Femur (tissue), 1 donor: ENCODE measurements around the gene EME1.
A peak's percentile ranks its signal among the peaks of the same experiment; 100 is the strongest.

Experiments
- DNase-seq: peaks from one replicate; pipeline ENCODE4 v3.0.0-alpha.2; 2017

Gene EME1

DNA sequence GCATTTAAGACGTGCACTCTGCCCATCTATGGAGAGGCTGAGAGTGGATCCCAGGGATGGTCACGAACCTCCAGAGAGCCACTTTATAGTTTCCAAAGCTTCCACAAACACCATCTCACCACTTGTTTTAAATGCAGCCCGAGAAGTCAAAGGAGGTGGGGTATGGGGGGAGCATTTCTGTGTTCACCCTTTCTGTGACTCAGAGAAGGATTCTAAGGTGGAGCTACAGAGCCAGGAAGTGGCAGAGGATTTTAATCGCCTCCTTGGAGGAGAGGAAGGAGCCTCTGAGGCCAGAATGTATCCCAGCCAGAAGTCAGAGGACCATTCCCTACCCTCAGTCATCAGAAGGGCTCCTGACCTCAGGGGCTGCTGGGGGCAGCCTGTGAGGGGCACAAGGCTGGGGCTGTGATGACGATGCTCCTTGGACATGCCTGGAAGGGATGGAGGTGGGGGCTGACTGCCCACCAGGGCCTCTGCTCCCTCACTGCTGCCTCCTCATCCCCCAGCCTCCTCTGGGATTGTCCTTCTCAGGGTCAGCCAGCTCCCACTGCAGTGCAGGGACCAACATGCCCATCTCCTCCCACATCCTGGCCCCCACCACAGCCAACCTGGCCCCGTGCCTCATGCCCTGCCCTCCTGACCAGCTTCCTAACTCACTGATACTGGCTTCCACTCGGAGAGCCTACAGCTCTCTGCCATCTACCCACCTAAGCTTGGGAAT lies 24.3 kb upstream of the EME1 start:
- no peak for DNase-seq

DNA sequence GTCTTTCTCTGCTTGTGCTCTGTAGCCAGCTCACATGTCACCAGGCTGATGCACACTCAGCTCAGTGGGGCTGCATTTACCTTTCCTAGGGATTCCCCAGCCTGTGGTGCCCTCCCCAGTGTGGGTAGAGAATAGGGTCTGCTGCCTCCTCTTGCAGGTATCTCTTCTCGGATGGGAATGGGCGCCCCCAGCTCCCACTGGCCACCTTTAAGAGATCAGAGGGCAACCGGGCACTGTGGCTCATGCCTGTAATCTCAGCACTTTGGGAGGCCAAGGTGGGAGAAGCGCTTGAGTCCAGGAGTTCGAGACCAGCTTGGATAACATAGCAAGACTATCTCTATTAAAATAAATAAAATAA lies 23.8 kb upstream of the EME1 start:
- peak; percentile 12 for DNase-seq

DNA sequence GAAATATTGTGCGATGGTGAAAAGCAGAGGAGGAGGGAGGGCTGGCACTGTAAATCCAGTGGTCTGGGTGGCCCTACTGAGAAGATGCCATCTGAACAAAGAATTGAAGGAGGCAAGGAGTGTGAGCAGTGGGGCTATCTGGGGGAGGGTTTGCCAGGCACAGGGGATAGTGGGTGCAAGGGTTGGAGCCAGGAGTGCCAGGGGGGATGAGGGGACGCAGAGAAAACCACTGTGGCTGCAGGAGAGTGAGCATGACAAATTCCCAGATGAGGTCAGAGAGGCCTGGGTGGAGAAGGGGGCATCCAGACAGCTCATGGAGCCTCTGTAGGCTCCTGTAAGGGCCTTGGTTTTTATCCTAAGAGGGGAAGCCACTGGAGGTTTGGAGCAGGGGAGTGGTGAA lies 22.3 kb upstream of the EME1 start:
- DNase-seq, result no peak

DNA sequence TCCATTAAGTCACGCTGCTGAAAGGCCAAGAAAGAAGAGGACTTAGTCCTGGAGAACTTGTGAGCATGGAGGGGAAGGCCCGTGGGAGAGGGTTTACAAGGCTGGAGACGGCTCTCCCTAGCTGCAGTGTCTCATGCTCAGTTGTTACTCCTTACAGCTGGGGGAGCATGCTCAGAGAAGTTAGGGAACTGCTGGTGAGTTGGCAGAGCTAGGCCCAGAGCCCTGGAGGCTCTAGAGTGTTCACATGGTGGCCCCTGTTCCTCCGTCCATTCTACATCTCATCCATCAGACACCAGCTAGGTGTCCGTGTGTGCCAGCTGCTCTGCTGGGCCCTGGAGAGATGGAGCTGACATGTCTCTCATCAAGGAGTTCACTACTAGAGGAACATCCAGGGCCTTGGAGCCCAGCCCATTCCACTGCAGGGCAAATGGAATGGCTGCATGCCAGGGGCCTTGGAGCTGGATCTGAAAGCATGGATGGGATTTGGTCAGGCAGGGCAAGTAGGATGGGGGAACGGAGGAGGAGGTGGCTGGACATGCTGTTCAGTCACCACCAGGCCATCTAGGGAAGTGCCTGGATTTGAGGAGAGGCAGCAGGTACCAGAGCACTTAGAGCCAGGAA lies 20.8 kb upstream of the EME1 start:
- no peak for DNase-seq

DNA sequence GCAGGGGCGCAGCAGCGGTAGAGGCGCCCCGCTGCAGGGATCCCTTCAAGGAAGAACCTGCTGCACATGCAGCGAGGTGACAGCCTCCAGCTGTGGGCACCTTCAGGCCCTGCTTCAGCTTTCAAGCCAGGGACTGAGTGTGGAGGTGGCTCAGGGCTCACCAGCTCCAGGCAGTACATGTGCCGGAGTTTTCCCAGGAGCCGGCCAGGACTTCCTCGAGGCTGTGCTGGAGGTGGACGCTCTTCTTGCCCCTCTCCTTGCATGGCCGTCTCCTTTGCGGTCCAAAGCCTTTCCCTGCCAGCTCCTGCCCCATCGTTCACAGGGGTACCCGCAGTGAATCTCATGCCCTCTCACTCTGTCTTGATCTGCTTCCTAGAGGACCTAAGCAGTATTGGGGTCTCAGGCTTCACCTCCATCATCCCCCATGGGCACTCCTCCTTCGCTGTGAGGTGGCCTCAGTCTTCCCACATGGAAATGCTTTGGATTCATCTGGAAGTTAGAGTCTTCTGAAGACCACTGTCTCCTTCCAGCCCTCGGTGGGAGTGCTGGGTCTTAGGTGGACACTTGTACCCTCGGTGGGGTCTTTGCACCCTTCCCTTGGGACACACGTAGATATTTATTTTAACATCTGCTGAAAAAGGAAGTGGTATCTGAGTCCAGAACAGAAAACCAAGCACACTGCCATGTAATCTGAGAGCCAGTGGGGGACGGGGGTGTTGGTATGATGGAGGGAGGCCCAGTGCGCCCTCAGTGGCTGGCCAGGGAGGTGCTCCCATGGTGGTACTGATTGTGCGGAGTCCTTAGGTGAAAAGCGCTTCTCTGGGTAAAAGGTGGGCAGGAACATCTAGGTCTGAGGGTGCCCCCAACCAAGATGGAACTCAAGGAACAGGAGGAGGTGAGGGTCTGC lies 20.1 kb upstream of the EME1 start:
- no peak for DNase-seq

DNA sequence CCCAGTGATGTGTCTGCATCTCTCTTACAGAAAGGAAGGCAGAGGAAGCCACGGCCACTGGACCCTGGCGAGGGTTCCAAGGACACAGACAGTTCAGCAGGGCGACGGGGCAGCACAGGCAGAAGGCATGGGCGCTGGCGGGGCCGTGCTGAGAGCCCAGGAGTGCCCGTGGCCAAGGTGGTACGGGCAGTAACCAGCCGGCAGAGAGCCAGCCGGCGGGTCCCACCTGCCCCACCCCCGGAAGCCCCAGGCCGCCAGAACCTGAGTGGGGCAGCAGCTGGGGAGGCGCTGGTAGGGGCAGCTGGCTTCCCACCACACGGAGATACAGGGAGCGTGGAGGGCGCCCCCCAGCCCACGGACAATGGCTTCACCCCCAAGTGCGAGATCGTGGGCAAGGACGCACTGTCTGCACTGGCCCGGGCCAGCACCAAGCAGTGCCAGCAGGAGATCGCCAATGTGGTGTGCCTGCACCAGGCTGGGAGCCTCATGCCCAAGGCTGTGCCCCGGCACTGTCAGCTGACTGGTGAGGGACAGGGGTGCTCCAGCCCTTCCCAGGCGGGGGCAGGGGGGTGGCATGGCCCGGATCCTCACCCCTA lies 19.3 kb upstream of the EME1 start:
- no peak for DNase-seq

DNA sequence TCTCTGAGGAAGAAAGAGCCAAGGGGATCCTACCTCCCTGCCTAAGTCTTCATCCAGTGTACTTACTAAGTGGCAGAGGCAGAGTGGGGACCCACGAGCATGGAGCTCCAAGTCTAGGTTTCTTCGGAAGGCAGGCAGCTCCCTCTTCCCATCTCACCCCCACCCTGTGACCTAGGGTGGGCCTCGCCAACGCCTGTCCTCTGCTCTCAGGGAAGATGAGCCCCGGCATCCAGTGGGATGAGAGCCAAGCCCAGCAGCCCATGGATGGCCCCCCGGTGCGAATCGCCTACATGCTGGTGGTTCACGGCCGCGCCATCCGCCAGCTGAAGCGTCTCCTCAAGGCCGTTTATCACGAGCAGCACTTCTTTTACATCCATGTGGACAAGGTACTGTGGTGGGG lies 18.8 kb upstream of the EME1 start:
- no peak for DNase-seq

DNA sequence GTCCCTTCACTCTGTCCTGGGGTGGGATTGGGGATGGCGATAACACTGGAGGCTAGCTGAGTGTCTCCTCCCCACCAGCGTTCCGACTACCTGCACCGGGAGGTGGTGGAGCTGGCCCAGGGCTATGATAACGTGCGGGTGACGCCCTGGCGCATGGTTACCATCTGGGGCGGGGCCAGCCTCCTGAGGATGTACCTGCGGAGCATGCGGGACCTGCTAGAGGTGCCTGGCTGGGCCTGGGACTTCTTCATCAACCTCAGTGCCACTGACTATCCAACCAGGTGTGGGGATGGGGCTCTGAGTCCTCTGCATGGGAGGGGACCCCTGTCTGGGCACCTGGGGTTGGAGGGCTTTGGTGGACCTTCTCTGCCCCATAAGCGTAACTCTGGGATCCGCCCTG lies 18.3 kb upstream of the EME1 start:
- no peak for DNase-seq

DNA sequence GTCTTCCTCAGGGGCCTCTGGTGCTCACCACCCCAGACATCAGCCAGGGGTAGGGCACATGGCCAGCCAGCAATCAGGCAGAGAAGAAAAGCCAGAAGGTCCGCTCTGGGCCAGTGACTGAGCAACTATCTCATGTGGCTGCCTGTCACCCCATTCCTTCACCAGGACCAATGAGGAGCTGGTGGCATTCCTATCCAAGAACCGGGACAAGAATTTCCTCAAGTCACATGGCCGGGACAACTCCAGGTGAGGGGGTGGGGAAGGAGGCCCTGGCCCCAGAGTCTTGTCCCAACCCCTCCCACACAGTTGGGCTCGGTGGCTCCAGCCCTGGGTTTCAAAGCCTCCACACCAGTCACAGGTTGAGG lies 17.7 kb upstream of the EME1 start:
- no peak for DNase-seq

DNA sequence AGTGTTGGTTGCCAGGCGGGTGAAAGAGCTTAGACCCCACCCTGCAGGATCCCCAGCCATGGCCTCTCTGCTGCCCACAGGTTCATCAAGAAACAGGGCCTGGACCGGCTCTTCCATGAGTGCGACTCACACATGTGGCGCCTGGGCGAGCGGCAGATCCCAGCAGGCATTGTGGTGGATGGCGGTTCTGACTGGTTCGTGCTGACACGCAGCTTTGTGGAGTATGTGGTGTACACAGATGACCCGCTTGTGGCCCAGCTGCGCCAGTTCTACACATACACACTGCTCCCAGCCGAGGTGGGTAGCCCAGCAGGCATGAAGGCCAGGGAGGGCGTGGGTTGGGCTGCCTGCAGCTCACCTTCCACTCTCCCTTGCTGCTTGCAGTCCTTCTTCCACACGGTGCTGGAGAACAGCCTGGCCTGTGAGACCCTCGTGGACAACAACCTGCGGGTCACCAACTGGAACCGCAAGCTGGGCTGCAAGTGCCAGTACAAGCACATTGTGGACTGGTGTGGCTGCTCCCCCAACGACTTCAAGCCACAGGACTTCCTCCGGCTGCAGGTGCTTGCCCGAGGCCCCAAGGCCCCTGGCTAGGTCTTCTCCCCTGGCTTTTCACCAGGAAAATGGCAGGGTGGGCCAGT lies 17.2 kb upstream of the EME1 start:
- no peak for DNase-seq

DNA sequence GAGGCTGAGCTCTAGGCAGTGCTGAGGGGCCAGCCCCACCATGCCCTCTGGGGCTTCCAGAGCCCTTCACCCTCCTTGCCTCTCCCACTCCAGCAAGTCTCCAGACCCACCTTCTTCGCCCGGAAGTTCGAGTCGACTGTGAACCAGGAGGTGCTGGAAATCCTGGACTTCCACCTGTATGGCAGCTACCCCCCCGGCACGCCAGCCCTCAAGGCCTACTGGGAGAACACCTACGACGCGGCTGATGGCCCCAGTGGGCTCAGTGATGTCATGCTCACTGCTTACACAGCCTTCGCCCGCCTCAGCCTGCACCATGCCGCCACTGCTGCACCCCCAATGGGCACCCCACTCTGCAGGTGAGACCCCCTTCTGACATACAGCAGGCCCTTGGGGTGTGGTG lies 16.6 kb upstream of the EME1 start:
- no peak for DNase-seq

DNA sequence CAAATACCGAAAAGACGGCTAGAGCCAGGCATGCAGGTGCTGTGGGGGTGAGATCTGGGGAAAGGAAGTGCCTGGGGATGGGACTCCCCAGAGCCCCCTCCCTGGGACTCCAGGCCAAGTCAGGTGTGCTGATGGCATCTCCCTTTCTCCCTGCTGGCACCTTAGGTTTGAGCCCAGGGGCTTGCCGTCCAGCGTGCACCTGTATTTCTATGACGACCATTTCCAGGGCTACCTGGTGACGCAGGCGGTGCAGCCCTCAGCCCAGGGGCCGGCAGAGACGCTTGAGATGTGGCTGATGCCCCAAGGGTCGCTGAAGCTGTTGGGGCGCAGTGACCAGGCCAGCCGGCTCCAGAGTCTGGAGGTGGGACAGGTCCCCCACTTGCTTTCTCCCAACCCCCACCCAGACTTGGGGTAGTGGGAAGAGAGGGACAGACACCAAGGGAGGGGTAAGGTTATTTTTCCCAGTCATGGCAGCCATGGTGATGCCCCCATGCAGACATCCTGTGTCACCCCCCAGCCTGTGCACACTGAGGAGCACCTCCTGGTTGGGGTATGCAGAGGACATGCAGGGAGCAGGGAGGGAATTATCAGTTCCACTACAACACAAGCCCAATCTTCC lies 16.0 kb upstream of the EME1 start:
- no peak for DNase-seq

DNA sequence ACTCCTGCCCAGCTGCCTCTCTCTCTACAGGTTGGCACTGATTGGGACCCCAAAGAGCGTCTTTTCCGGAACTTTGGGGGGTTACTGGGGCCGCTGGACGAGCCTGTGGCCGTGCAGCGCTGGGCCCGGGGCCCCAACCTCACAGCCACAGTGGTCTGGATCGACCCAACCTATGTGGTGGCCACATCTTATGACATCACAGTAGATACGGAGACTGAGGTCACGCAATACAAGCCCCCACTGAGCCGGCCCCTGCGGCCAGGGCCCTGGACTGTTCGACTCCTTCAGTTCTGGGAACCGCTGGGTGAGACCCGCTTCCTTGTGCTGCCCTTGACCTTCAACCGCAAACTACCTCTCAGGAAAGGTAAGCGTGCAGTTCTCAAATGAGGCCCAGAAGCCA lies 14.9 kb upstream of the EME1 start:
- no peak for DNase-seq

DNA sequence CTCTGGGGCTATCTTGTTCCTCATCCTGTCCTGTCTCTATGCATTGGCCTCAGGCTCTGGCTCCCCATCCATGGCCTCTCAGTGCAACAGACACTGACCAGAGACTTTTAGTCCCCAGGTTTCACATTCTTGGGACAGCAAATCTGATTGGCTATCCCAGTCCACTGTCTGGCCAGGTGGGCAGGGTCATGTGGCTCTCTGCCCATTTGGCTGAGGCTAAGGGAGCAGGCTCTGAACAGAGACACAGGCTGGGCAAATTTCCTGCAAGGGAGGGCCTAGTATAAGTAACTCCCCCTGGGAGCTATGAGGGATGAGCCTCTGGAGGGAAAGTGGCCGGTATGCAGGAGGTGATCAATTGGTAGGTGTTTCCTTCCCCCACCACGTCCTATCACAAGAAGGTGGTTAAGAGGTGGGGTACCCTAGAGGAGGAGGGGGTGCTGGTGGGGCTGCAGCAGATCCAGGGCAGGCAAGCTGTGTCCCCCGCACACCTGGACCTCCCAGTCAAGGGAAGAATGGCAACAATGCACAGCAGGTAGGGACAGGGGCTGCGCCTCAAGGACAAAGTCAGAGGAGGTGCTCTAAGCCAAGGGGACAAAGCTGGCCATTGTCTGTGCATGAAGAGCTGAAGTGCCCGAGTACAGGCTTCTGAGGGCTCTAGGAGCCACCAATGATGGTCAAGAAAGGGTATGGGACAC lies 13.9 kb upstream of the EME1 start:
- DNase-seq, result no peak

DNA sequence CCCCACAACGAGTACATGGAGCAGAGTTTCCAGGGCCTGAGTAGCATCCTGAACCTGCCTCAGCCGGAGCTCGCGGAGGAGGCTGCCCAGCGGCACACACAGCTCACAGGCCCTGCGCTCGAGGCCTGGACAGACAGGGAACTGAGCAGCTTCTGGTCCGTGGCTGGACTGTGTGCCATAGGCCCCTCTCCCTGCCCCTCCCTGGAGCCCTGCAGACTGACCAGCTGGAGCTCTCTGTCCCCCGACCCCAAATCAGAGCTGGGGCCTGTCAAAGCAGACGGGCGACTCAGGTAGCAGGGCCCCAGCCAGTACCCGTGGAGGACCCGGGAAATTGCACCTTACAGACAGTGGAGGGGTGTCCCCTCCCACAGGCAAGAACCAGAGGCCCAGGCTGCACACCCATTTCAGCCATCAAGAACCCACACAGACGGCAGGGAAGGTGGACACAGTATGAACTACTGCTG lies 13.0 kb upstream of the EME1 start:
- DNase-seq, result peak; percentile 19

DNA sequence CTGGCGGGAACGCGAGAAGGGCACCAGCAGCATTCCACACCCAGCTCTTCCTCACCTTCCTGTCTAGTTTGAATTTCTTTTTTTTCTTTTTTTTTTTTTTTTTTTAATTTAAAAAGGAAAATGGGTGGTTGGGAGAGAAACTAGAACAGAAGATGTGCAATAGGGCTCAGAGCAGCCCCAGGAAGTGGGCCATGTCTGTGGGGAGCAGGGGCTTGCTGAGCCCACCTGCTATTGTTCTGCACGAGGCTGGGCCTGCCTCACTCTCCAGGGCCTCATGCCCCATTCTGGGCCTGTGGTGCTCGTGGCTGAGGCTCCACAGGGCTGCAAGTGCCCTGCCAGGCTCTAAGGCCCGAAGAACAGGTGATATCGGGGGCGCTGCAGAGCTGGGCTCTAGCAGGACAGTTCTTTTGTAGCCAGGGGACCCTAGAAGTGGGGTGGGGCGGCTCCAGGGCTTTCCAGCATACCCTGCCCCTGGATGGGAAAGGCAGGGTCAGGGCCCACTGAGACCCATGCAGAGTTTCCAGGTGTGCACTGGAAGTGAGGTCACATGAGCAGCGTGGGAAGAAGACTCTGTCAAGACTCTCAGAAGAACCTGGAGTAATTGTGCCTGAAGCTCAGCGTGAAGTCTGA lies 12.4 kb upstream of the EME1 start:
- DNase-seq, result peak; percentile 15

DNA sequence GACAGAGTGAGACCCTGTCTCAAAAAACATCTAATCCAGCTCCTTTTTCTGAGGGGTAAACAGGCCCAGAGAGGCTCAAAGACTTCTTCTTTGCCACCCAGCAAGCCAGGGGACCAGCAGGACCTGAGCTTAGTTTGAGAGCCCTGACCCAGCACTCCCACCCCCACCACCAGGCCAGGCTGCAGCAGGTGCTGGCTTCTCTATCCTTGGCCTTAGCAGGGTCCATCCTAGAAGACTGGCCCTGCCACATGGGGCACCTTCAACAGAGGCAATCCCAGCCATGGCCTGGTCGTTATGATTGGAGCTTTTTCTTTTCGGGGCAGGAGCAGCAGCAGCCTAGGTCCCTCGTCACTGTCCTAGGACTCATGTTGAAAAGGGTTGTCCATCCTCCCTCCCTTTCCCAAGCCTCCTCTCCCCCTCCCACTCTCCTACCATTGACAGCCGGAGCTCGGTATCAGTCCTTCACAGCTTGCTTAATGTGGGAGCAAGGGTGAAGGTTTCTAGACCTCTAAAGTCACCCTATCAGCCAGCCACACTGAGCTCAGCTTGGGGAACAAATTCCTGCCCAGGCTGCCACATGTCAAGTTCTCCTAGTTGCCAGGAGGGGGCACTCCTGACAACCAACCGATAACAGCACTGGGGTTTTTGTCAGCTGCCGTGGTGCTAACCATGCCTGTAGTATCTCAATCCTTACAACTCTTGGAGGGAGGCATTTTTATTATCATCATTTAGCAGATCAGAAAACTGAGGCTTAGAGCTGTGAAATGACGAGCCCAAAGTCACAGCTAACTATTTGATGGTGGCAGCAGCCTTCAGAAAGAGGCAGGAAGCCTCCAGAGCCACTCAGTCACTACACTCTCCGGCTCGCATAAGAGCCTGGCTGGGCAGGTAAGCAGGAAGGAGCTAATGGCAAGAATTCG lies 11.2 kb upstream of the EME1 start:
- DNase-seq, result peak; percentile 62

DNA sequence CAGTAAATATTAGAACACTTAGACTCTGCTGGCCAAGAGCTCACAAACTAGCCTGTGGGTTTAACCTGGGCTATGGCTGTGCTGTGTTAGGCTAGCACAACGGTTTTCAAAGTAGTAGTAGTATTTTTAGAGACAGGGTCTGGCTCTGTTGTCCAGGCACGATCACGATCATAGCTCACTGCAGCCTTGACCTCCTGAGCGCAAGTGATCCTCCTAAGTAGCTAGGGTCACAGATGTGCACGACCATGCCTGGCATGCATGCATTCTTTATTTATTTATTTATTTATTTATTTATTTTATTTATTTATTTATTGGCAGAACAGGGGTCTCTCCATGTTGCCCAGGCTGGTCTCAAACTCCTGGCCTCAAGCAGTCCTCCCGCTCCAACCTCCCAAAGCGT lies 10.4 kb upstream of the EME1 start:
- DNase-seq, result no peak

DNA sequence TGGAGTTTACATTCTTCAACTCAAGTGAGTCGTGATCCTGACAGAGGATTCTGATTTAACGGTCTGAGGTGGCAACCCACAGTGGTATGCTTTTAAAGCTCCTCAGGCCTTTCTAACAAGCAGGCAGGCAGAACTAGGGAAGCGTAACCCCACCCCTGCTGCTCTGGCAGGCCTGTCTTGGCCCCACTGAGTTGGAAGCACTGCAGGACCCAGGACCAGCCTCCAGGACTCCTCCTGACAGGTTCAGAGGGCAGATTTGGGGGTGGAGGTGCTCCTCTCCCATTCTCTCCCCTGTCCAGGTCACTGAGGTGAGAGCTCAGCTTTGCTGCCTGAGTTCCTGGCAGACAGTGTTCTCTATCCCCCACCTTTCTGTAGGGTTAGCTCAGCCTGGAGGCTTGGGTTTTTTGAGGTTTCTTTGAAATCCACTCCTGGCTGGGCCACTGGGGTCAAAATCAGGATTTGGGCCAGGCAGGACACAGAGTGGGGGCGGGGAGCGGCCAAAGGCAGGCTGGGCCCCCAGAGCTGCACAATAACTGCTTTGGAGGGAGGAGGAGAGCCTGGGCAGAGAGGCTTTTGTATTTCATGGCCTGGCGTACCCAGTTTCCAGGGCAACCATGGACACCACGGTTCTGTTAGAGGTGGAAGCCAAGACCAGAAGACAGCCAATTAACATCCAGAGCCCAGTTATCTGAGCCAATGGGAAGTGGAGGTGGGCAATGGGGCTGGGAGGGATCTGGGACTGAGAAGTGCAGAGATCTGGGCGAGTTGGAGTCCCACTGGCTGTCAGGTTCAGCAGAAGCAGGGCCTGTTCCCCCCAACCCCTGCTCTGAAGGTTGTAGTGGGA lies 9.6 kb upstream of the EME1 start:
- peak; percentile 71 for DNase-seq
